ENCODE results near the gene MYL9.

DNA sequence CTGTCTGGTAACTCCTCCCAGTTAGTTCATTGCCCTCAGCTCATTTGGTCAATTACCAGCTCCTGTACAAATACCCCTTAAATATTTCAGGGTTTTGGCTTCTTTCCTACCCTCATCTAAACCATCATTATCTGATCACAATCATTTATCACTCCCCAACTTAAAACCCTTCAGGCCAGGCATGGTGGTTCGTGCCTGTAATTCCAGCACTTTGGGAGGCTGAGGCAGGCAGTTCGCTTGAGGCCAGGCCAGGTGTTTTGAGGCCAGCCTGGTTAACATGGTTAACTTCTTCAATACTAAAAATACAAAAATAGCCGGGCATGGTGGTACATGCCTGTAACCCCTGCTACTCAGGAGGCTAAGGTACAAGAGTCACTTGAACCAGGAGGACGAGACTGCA lies 41.5 kb downstream of the MYL9 start:
- TF ChIP-seq EP300 (conservative IDR thresholded peaks at IDR 0.05; ENCODE audit: poor library complexity, severe bottlenecking) = no peak
- no peak for TF ChIP-seq EZH2 (IDR thresholded peaks at IDR 0.05; ENCODE audit: borderline replicate concordance, insufficient read depth, low read length, poor library complexity, severe bottlenecking)
- TF ChIP-seq, protein P1, sequence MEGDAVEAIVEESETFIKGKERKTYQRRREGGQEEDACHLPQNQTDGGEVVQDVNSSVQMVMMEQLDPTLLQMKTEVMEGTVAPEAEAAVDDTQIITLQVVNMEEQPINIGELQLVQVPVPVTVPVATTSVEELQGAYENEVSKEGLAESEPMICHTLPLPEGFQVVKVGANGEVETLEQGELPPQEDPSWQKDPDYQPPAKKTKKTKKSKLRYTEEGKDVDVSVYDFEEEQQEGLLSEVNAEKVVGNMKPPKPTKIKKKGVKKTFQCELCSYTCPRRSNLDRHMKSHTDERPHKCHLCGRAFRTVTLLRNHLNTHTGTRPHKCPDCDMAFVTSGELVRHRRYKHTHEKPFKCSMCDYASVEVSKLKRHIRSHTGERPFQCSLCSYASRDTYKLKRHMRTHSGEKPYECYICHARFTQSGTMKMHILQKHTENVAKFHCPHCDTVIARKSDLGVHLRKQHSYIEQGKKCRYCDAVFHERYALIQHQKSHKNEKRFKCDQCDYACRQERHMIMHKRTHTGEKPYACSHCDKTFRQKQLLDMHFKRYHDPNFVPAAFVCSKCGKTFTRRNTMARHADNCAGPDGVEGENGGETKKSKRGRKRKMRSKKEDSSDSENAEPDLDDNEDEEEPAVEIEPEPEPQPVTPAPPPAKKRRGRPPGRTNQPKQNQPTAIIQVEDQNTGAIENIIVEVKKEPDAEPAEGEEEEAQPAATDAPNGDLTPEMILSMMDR (IDR thresholded peaks at IDR 0.05; ENCODE audit: poor library complexity, severe bottlenecking) = no peak
- no peak for TF ChIP-seq POLR2AphosphoS5 (IDR thresholded peaks at IDR 0.05)
- no peak for TF ChIP-seq SMC3 (conservative IDR thresholded peaks at IDR 0.05; ENCODE audit: poor library complexity)
- TF ChIP-seq MXI1 (conservative IDR thresholded peaks at IDR 0.05; ENCODE audit: poor library complexity, severe bottlenecking) = no peak
